Thyroid gland (tissue), 4 donors: ENCODE data around the gene TTLL8. TPM values are rescaled to one million over a fixed set of nuclear protein-coding genes. Genes with fewer than 3 reads are reported as not detected.

Experiments used
- DNase-seq, 2 donors: peaks; one replicate each; pipeline ENCODE4 v3.0.0-alpha.2; 2019
- H3K27ac ChIP-seq, 3 donors: fragments of 200-600 bp; sonication (generic); 1 replicate in 2 of 3; 2 replicates in 1 of 3; pipeline ENCODE4 v1.5.1; 2016 to 2019; ENCODE audit warnings: mild to moderate bottlenecking in 1 of 3, moderate library complexity in 1 of 3
- H3K27me3 ChIP-seq: fragments of 200-600 bp; sonication (generic); one replicate; pipeline ENCODE4 v1.5.1; 2019
- H3K36me3 ChIP-seq, 2 donors: fragments of 200-600 bp; sonication (generic); one replicate each; pipeline ENCODE4 v1.5.1; 2016 to 2019
- H3K4me1 ChIP-seq, 2 donors: fragments of 200-600 bp; sonication (generic); one replicate each; pipeline ENCODE4 v1.5.1; 2017 to 2019
- H3K4me3 ChIP-seq, 3 donors: fragments of 200-600 bp; sonication (generic); replicated peaks in 1 of 3; 1 replicate in 2 of 3; 2 replicates in 1 of 3; pipeline ENCODE4 v1.5.1; 2016; ENCODE audit warnings: mild to moderate bottlenecking in 1 of 3
- H3K9me3 ChIP-seq: fragments of 200-600 bp; sonication (generic); one replicate; pipeline ENCODE4 v1.5.1; 2017
- POLR2A ChIP-seq, 2 donors: fragments of 450-650 bp; IDR thresholded peaks; one replicate each; pipeline ENCODE4 v1.6.1; 2017; ENCODE audit warnings: antibody characterized with exemption in 2 of 2, mild to moderate bottlenecking in 2 of 2, moderate library complexity in 1 of 2
- WGBS, 2 donors: methylation state at CpG; one replicate each; pipeline ENCODE4 v1.1.5; 2017; 5-methylcytosine and 5-hydroxymethylcytosine counted together
- intact Hi-C: fragments of 100-400 bp; cut with DNase I; formaldehyde crosslinking; loops from one replicate; pipeline ENCODE4 v1.15.1; 2023
- total RNA-seq, 4 donors: library from RNA; depleted of rRNA; stranded (reverse); fragments of >200 nt; gene quantifications; one replicate each; pipeline ENCODE4 v1.2.3, GENCODE V29; 2016
- TF ChIP-seq, protein P1 (sequence below), 6 experiments: fragments of 200-600 bp in 3 of 6; fragments of 450-650 bp in 3 of 6; sonication (generic) in 3 of 6; IDR thresholded peaks; one replicate each; pipeline ENCODE4 v1.5.1; 2016 to 2019; ENCODE audit warnings: antibody characterized with exemption in 6 of 6, mild to moderate bottlenecking in 2 of 6, inconsistent platforms in 1 of 6, moderate library complexity in 1 of 6

The TTLL8 gene
- total RNA-seq, 4 donors from 2014 or later, result not detected

DNA sequence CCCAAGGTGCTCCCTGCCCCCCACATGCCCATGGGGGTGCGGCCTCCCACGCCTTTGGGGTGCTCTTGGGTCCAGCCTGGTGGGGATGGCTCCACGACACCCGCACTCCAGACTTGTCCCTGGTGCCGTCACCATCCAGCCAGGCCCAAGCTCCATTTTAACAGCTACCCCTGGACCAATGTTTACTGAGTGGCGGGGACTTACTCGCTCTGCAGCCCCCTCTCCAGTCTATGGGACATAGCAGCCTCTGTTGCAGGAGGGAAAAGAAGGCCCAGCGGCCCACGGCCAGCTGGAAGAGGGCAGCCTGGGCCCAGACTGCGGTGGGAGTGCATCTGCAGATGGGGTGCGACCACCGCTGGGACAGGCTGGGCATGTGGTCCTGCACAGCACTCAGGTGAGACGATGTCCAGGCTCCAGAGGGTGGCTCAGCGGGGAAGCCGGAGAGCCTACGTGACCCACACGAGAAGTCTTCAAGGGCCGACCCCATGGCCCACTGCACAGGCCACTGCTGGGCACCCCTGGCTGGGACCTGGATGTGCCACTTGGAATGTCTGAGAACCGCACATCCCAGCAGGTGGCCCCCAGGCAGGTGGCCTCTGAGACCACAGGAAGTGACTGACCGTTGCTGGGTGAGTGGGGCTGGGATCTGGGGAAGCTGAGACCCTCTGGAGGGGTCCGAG, 63.6 kb downstream of the TTLL8 start:
- no peak for DNase-seq
- H3K36me3 ChIP-seq, result no peaks in the 10 kb centered on the region
- no peak overlapping the region for H3K27ac ChIP-seq
- H3K4me1 ChIP-seq, result peaks cover 0 to 8% of the 10 kb centered on the region in 2 donors
- H3K4me3 ChIP-seq, result no peak overlapping the region
- H3K9me3 ChIP-seq, result no peaks in the 10 kb centered on the region
- intact Hi-C loops, result loop anchor here (5.0 kb wide), 2 partner anchors 33 to 67 kb away; no protein-coding TSS in a partner anchor
- TF ChIP-seq POLR2A (IDR thresholded peaks at IDR 0.05), result no peak
- TF ChIP-seq, protein P1, sequence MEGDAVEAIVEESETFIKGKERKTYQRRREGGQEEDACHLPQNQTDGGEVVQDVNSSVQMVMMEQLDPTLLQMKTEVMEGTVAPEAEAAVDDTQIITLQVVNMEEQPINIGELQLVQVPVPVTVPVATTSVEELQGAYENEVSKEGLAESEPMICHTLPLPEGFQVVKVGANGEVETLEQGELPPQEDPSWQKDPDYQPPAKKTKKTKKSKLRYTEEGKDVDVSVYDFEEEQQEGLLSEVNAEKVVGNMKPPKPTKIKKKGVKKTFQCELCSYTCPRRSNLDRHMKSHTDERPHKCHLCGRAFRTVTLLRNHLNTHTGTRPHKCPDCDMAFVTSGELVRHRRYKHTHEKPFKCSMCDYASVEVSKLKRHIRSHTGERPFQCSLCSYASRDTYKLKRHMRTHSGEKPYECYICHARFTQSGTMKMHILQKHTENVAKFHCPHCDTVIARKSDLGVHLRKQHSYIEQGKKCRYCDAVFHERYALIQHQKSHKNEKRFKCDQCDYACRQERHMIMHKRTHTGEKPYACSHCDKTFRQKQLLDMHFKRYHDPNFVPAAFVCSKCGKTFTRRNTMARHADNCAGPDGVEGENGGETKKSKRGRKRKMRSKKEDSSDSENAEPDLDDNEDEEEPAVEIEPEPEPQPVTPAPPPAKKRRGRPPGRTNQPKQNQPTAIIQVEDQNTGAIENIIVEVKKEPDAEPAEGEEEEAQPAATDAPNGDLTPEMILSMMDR (IDR thresholded peaks at IDR 0.05), result no peak
- WGBS, 2 donors, result 89 to 93% methylated on average over 3 to 11 of the region's 21 CpGs
- no peaks in the 10 kb centered on the region for H3K27me3 ChIP-seq

DNA sequence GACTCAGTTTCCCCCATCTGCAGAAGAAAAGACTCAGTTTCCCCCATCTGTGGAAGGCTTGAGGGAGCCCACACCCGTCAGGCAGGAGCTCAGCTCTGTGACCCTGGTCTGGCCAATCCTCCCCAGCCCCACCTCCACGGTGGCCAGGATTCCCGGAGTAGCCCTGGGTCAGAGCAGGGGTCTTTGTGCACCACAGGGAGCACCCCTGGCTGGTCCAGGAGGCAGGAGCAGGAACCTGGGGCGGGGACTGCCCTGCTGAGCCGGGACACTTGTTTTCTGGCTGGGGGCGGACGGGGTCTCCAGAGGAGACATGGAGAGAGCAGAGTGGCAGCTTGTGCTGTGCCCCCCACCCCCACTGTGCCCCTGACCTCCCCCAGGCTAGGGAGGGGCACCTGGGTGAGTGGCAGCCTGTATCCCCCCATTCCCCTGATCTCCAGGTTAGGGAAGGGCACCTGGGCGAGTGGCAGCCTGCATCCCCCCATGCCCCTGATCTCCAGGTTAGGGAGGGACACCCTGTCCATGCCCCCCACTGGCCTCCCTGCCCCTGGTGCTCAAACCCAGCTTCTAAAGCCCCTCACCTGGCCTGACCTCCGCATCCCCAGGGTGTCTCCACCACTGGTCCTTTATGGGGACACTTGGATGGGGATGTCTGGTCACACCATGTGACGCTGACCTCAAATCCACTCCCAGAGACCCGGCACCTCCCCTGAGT, 64.3 kb downstream of the TTLL8 start:
- WGBS, 2 donors, result 82 to 100% methylated on average over 1 to 9 of the region's 11 CpGs
- intact Hi-C loops, result loop anchor here (5.0 kb wide), 2 partner anchors 33 to 67 kb away; no protein-coding TSS in a partner anchor

DNA sequence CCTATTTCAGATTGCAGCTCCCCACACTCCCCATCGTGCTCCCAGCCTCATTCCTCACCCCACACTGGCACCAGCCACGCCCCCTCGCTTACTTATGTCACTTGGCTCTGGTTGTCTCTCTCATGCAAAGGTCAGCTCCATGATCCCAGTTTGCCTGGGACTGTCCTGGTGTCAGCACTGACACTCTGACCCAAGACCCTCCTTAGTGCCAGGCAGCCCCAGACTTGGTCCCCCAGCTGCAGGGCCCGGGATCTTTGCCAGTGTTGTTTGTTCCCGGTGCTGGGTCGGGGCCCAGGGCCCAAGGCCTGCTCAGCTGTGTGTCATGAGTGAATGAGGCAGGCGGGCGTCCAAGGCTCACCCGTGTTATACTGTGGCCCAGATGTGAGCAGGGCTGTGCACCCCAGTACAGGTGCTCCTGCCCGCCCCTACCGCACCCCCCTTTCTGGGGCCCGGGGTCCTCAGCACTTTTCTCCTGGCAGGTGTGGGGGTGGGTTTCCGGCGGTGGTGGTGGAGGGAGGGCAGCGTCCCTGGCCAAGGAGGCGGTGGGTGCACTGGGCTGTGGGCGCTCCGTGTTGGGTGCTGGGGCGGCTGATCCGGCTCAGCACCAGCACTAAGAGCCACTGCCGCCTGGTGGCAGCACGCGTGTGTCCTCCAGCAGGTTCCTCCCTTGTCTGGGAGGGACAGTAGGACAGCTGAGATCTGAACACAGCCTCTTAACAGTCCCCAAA, 65.0 kb downstream of the TTLL8 start:
- H3K4me3 ChIP-seq, result no peak overlapping the region
- WGBS, 2 donors, result 44 to 75% methylated on average over 5 to 7 of the region's 23 CpGs
- no peaks in the 10 kb centered on the region for H3K27me3 ChIP-seq
- peak; percentile 66 to 67 for DNase-seq
- intact Hi-C loops, result loop anchor here (5.0 kb wide), 2 partner anchors 34 to 66 kb away; no protein-coding TSS in a partner anchor
- H3K9me3 ChIP-seq, result no peaks in the 10 kb centered on the region
- H3K27ac ChIP-seq, result no peak overlapping the region
- TF ChIP-seq, protein P1 (IDR thresholded peaks at IDR 0.05), result peak; percentile 43 to 74 (median 66)
- no peak for TF ChIP-seq POLR2A (IDR thresholded peaks at IDR 0.05)
- H3K4me1 ChIP-seq, result peaks cover 0 to 8% of the 10 kb centered on the region in 2 donors
- no peaks in the 10 kb centered on the region for H3K36me3 ChIP-seq

More for the DNA sequence above, 64.3 kb downstream of the TTLL8 start:
- Histone ChIP-seq H3K4me1 (peaks cover 0 to 8% of the 10 kb centered on the region in 2 donors), H3K9me3 (no peaks in the 10 kb centered on the region), H3K27ac (no peak overlapping the region), H3K4me3 (no peak overlapping the region), H3K27me3 (no peaks in the 10 kb centered on the region), H3K36me3 (no peaks in the 10 kb centered on the region)
- DNase-seq, result no peak
- TF ChIP-seq, protein P1 (IDR thresholded peaks at IDR 0.05), result no peak
- no peak for TF ChIP-seq POLR2A (IDR thresholded peaks at IDR 0.05)

DNA sequence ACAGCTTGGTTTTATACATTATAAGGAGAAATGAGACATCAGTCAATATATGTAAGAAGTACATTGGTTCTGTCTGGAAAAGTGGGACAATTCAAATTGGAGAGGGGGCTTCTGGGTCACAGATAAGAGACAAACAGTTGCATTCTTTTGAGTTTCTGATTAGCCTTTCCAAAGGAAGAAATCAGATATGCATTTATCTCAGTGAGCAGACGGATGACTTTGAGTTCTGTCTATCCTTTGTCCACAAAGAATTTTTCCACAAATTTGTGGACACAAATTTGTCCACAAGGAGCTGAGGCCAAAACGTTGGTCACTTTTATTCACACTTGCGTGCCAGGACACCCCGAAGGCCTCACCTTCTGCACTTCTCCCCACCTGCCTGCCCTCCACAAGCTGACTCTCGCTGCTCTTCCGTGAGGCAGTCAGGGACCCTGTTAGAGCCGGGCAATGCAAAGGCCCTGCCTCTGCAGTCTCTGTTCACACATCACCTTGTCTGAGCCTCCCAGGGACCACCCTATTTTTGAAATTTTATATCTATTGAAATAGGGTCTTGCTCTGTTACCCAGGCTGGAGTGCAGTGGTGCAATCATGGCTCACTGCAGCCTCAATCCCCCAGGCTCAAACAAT, 66.1 kb downstream of the TTLL8 start:
- WGBS, 2 donors, result 89 to 90% methylated on average over 7 of the region's 7 CpGs
- no peak for DNase-seq
- Histone ChIP-seq H3K27me3 (no peaks in the 10 kb centered on the region), H3K4me1 (peaks cover 0 to 8% of the 10 kb centered on the region in 2 donors), H3K27ac (no peak overlapping the region), H3K9me3 (no peaks in the 10 kb centered on the region), H3K36me3 (no peaks in the 10 kb centered on the region), H3K4me3 (no peak overlapping the region)
- intact Hi-C loops, result loop anchor here (5.0 kb wide), 2 partner anchors 35 to 65 kb away; no protein-coding TSS in a partner anchor
- no peak for TF ChIP-seq POLR2A (IDR thresholded peaks at IDR 0.05)
- TF ChIP-seq, protein P1 (IDR thresholded peaks at IDR 0.05), result no peak
